Aorta (tissue), 5 donors: ENCODE data around the gene KDM8. TPM values are rescaled to one million over a fixed set of nuclear protein-coding genes. Genes with fewer than 3 reads are reported as not detected.

Experiments
- ATAC-seq: fragments of 200-7000 bp; cut with Tn5 transposase; one replicate; pipeline ENCODE4 v1.9.1; 2022; ENCODE audit warnings: moderate library complexity; ENCODE audit not compliant: low FRiP score
- DNase-seq, 2 donors: peaks; one replicate each; pipeline ENCODE4 v3.0.0-alpha.2; 2020
- H3K27ac ChIP-seq, 2 donors: one replicate each; pipeline ENCODE4 v1.5.1; 2013; ENCODE audit warnings: low read length in 2 of 2, mild to moderate bottlenecking in 2 of 2, moderate library complexity in 2 of 2, control low read depth in 1 of 2, inconsistent platforms in 1 of 2, low read depth in 1 of 2
- H3K27me3 ChIP-seq, 2 donors: one replicate each; pipeline ENCODE4 v1.6.1; 2013; ENCODE audit warnings: control low read depth in 1 of 2, low read length in 1 of 2, mild to moderate bottlenecking in 1 of 2, moderate library complexity in 1 of 2; ENCODE audit not compliant: insufficient read depth in 2 of 2, control insufficient read depth in 1 of 2
- H3K36me3 ChIP-seq, 2 donors: one replicate each; pipeline ENCODE4 v1.6.1; 2013; ENCODE audit warnings: control low read depth in 1 of 2, low read length in 1 of 2, mild to moderate bottlenecking in 1 of 2; ENCODE audit not compliant: insufficient read depth in 2 of 2, control insufficient read depth in 1 of 2
- H3K4me1 ChIP-seq, 2 donors: one replicate each; pipeline ENCODE4 v1.6.1; 2013; ENCODE audit warnings: low read length in 2 of 2, control low read depth in 1 of 2, mild to moderate bottlenecking in 1 of 2, moderate library complexity in 1 of 2; ENCODE audit not compliant: insufficient read depth in 2 of 2, control insufficient read depth in 1 of 2
- H3K4me3 ChIP-seq, 2 donors: one replicate each; pipeline ENCODE4 v1.5.1; 2013; ENCODE audit warnings: low read length in 2 of 2, control low read depth in 1 of 2, mild to moderate bottlenecking in 1 of 2
- H3K9me3 ChIP-seq: one replicate; pipeline ENCODE4 v1.6.1; 2013; ENCODE audit warnings: mild to moderate bottlenecking, low read length; ENCODE audit not compliant: control insufficient read depth
- WGBS, 2 donors: extraction: QIAGEN DNeasy Blood & Tissue Kit; methylation state at CpG; one replicate each; pipeline ENCODE4 v1.1.7; 2013; 5-methylcytosine and 5-hydroxymethylcytosine counted together
- intact Hi-C, 2 donors: fragments of 100-400 bp; cut with DNase I; formaldehyde crosslinking; loops; one replicate each; pipeline versions ENCODE4 v1.14.2 to v1.15.0; 2022
- polyA plus RNA-seq, 2 donors: library from polyadenylated mRNA; stranded (reverse); fragments of 200-250 nt; gene quantifications; one replicate each; pipeline ENCODE4 v1.2.3, GENCODE V29; 2013
- total RNA-seq, 2 donors: library from RNA; stranded (reverse); fragmentation: NEBNext Ultra II Directional; extraction: Animal tissue kit (Norgen Biotek cat#: 25700); gene quantifications; one replicate each; pipeline ENCODE4 v1.2.1, GENCODE V29; 2021
- donor health status: healthy with polysubstance abuse.
- donor health status: Bipolar disorder and iron deficiency.
- donor health status: DM: no; HTN: no; CAD: no.
- donor health status: DM: no; HTN: no; CAD: no.
- donor health status: DM: yes; HTN: yes; CAD: no.

KDM8 gene
- total and polyA plus RNA-seq, 4 donors, result 4.3 to 7.4 (median 6.3) TPM

DNA sequence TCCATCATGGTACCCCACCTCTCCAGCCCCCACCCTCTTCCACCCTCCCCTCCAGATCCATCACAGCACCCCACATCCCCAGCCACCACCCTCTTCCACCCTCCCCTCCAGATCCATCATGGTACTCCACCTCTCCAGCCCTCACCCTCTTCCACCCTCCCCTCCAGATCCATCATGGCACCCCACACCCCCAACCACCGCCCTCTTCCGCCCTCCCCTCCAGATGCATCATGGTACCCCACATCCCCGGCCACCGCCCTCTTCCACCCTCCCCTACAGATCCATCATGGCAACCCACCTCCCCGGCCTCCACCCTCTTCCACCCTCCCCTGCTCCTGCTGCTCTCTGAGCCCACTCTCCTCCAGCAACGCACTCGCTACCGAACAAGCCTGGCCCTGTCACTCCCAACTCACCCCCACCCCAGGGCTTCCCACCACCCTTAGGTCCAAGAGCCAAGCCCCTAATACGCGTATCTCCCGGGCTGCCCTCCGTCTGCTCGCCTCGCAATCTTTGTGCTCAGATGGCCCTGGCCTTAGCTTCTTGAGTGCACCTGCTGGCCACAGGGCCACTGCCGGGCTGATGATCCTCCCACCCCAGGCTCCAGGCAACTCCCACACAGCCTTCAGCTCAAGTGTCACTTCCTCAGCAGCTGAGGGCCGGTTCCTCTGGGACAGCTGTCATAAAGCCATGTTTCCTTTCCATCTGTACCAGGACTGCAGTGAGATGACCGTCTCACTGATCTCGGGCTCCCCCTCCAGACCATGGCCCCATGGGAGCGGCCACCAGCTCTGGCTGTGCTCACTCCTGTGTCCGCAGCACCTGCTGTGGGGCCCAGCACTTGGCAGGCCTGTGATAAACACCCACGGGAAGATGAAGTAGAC, 25.5 kb downstream of the KDM8 start:
- no peaks in the 10 kb centered on the region for H3K4me1 ChIP-seq
- no peaks in the 10 kb centered on the region for H3K27me3 ChIP-seq
- H3K4me3 ChIP-seq, result no peak overlapping the region
- no peak overlapping the region for H3K27ac ChIP-seq
- H3K36me3 ChIP-seq, result no peaks in the 10 kb centered on the region
- H3K9me3 ChIP-seq, result no peaks in the 10 kb centered on the region
- DNase-seq, result peak; percentile 55 to 62
- whole genome bisulfite sequencing, 2 donors, result 91 to 92% methylated on average over 18 to 21 of the region's 21 CpGs
- intact Hi-C loops, result no loop called here
- ATAC-seq, result no peak

GRCh38 chr16:27229891-27230470, 26.7 kb downstream of the KDM8 start:
- WGBS, 2 donors, result 95 to 96% methylated on average over 18 of the region's 18 CpGs
- no peaks in the 10 kb centered on the region for H3K4me1 ChIP-seq
- DNase-seq (peak; percentile 41 to 65), ATAC-seq (no peak)
- H3K4me3 ChIP-seq, result no peak overlapping the region
- H3K9me3 ChIP-seq, result no peaks in the 10 kb centered on the region
- H3K27me3 ChIP-seq, result no peaks in the 10 kb centered on the region
- intact Hi-C loops, result loop anchor here in 1 of 2 donors (10.0 kb wide), 1 partner anchor 105 kb away; no protein-coding TSS in a partner anchor
- H3K36me3 ChIP-seq, result no peaks in the 10 kb centered on the region
- no peak overlapping the region for H3K27ac ChIP-seq

- H3K27me3 ChIP-seq, result no peaks in the 10 kb centered on the region
- H3K36me3 ChIP-seq, result no peaks in the 10 kb centered on the region
- peak; percentile 49 to 64 for DNase-seq
- H3K9me3 ChIP-seq, result no peaks in the 10 kb centered on the region
- no peak for ATAC-seq
- intact Hi-C loops, result loop anchor here in 1 of 2 donors (10.0 kb wide), 1 partner anchor 104 kb away; no protein-coding TSS in a partner anchor
- no peak overlapping the region for H3K27ac ChIP-seq
- 87 to 88% methylated on average over 16 of the region's 16 CpGs for WGBS, 2 donors
- H3K4me3 ChIP-seq, result no peak overlapping the region
- H3K4me1 ChIP-seq, result no peaks in the 10 kb centered on the region
These were observed 27.3 kb downstream of the KDM8 start for GRCh38 chr16:27230562-27231001.

GRCh38 chr16:27231692-27232060, 28.4 kb downstream of the KDM8 start:
- Histone ChIP-seq H3K4me3 (no peak overlapping the region), H3K4me1 (no peaks in the 10 kb centered on the region), H3K27ac (no peak overlapping the region), H3K36me3 (no peaks in the 10 kb centered on the region), H3K9me3 (no peaks in the 10 kb centered on the region), H3K27me3 (no peaks in the 10 kb centered on the region)
- DNase-seq, result peak in 1 of 2 donors; percentile 68
- no peak for ATAC-seq
- intact Hi-C loops, result loop anchor here in 1 of 2 donors (10.0 kb wide), 1 partner anchor 103 kb away; no protein-coding TSS in a partner anchor
- 89 to 91% methylated on average over 8 of the region's 8 CpGs for WGBS, 2 donors

DNA sequence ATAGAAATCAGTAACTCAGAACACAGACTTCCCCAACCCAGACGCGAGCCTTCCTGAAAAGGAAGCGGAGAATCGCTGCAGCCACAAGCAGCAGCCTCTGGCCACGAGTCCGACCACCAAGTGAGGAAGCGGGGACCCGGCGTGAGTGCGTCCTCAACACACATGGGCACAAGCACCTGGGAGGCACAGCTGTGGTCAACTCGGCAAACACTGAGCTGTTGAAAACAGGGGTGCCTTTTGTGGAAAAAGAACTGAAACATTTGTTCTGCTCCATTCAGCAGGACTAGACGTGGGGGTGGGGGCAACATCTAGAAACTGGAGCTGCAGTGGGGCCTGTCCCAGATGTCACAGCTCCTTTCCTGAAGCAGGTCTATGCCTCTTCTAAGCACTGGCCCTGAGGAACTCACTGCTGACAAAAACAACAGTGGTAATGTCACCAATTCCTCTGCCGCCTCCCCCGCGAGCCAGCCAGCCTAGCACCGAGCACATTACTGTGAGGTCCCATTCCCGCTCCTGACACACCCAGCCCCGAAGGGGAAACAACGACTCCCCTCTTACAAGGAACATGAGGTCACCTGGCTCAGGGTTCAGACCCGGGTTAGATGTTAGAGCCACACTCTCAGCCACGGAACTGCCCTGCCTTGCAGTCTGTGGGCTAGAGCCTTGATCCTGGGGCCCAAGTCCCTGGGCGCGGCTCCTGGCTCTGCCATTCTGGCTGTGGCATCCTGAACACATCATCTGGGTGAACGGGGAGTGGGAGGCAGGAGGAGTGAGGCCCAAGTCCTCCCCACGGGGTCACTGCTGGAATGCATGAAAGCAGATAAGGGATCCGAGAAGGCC, 29.0 kb downstream of the KDM8 start:
- intact Hi-C loops, result loop anchor here in 1 of 2 donors (10.0 kb wide), 1 partner anchor 103 kb away; no protein-coding TSS in a partner anchor
- Histone ChIP-seq H3K27ac (no peak overlapping the region), H3K4me1 (no peaks in the 10 kb centered on the region), H3K36me3 (no peaks in the 10 kb centered on the region), H3K27me3 (no peaks in the 10 kb centered on the region), H3K4me3 (no peak overlapping the region), H3K9me3 (no peaks in the 10 kb centered on the region)
- DNase-seq, result peak; percentile 68 to 78
- WGBS, 2 donors, result 81 to 84% methylated on average over 26 of the region's 26 CpGs
- ATAC-seq, result no peak

GRCh38 chr16:27232901-27233625, 29.7 kb downstream of the KDM8 start:
- 85 to 86% methylated on average over 13 of the region's 13 CpGs for WGBS, 2 donors
- no peaks in the 10 kb centered on the region for H3K9me3 ChIP-seq
- H3K27ac ChIP-seq, result no peak overlapping the region
- H3K27me3 ChIP-seq, result no peaks in the 10 kb centered on the region
- DNase-seq (peak; percentile 12 to 33), ATAC-seq (no peak)
- no peaks in the 10 kb centered on the region for H3K36me3 ChIP-seq
- intact Hi-C loops, result loop anchor here in 1 of 2 donors (10.0 kb wide), 1 partner anchor 102 kb away; no protein-coding TSS in a partner anchor
- H3K4me1 ChIP-seq, result no peaks in the 10 kb centered on the region
- H3K4me3 ChIP-seq, result no peak overlapping the region

DNA sequence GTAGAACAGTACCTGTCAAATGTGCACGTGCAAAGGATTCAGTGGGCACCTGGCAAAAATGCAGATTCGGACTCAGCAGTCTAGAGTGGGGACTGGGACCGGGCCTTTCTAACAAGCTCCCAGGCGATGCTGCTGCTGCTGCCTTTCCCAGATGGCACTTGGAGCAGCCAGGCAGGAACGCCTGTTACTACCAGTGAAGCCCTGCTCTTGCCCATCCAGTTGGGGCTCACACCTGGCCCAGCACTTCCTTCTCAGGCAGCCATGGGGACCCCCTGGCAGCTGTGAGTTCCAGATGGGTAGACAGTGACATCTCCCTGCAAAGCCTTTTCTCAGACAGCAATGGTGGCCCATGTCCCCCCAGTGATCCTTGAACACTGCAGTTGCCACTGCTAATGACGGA, 30.4 kb downstream of the KDM8 start:
- Histone ChIP-seq H3K4me3 (no peak overlapping the region), H3K27me3 (no peaks in the 10 kb centered on the region), H3K27ac (no peak overlapping the region), H3K4me1 (no peaks in the 10 kb centered on the region), H3K36me3 (no peaks in the 10 kb centered on the region), H3K9me3 (no peaks in the 10 kb centered on the region)
- WGBS, 2 donors, result 93% methylated on average over 6 of the region's 6 CpGs
- intact Hi-C loops, result loop anchor here (2.0 to 10.0 kb wide), 2 partner anchors 101 to 135 kb away; no protein-coding TSS in a partner anchor
- peak; percentile 31 to 62 for DNase-seq
- ATAC-seq, result no peak

DNA sequence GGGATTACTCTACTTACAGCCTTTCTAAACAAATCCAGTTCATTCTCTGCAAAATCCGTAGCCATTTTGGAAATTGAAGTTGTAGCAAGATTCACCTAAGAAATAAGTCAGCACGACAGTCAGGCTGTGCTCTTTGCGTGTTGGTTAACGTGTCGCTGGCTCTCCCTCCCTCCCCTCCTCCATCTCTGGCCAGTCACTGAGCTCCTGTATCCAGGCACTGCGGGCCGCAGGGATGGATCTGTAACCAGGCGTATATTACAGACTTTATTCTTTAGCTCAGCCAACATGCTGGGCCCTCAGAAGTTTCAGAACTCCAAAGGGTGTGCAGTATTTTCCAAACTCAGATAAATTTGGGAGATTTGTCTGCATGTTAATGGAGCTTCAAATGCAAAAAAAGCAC, 30.8 kb downstream of the KDM8 start:
- Histone ChIP-seq H3K36me3 (no peaks in the 10 kb centered on the region), H3K4me1 (no peaks in the 10 kb centered on the region), H3K9me3 (no peaks in the 10 kb centered on the region), H3K27me3 (no peaks in the 10 kb centered on the region), H3K4me3 (no peak overlapping the region), H3K27ac (no peak overlapping the region)
- ATAC-seq (no peak), DNase-seq (peak; percentile 28 to 35)
- intact Hi-C loops, result loop anchor here (2.0 to 10.0 kb wide), 2 partner anchors 101 to 135 kb away; no protein-coding TSS in a partner anchor
- 88 to 92% methylated on average over 8 of the region's 8 CpGs for WGBS, 2 donors
